Stimulated activated CD4-positive, alpha-beta T cell treated with anti-CD3 and anti-CD28 coated beads, Interleukin-2, amount 100 ng/mL, for 4 hours (primary cell): ENCODE measurements around the gene PCA3.

Source experiments
- DNase-seq: peaks from one replicate; pipeline ENCODE4 v3.0.0-alpha.2; 2020; ENCODE audit warnings: low read depth

PCA3 gene

GRCh38 chr9:76827296-76828080 is 63.2 kb downstream of the PCA3 start:
- DNase-seq, result no peak

DNA sequence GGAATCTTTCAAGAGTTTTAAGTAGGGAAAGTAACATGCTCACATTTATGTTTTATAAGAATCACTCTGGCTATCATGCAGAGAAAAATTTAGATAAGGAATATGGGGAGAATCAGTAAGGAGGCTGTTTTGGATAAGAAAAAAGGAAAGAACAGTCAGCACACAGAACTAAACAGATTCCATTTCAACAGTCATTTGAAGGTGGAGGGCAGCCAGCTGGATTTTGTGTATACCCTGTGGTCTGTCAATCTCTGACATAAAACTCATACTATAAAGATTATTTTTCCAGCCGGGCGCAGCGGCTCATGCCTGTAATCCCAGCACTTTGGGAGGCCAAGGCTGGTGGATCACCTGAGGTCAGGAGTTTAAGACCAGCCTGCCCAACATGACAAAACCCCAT is 64.2 kb downstream of the PCA3 start:
- DNase-seq, result no peak

GRCh38 chr9:76835571-76836283 is 71.5 kb downstream of the PCA3 start:
- no peak for DNase-seq
